GM23338 (cell line): Measurements from ENCODE around the gene MYO6. TPM values are rescaled to one million over a fixed set of nuclear protein-coding genes. Genes with fewer than 3 reads are reported as not detected.

Source experiments
- ATAC-seq: fragments of 200-7000 bp; cut with Tn5 transposase; 3 replicates; pipeline ENCODE4 v1.9.1; 2020
- DNase-seq: peaks from one replicate; pipeline ENCODE4 v3.0.0-alpha.2; 2015; ENCODE audit warnings: low spot score
- H2AFZ ChIP-seq: fragments of 200-600 bp; sonication (generic); 2 replicates; pipeline ENCODE4 v1.8.0; 2016; ENCODE audit warnings: antibody characterized with exemption, mild to moderate bottlenecking, moderate library complexity
- H3F3A ChIP-seq: fragments of 200-600 bp; sonication (generic); replicated peaks from 2 replicates; pipeline ENCODE4 v1.8.0; 2017; ENCODE audit warnings: antibody characterized with exemption, mixed run types, low read depth
- H3K27ac ChIP-seq: fragments of 200-600 bp; sonication (generic); 2 replicates; pipeline ENCODE4 v1.6.1; 2016; ENCODE audit warnings: low read depth
- H3K27me3 ChIP-seq: fragments of 200-600 bp; sonication (generic); 2 replicates; pipeline ENCODE4 v1.8.0; 2016; ENCODE audit warnings: mild to moderate bottlenecking, mixed run types, moderate library complexity; ENCODE audit not compliant: insufficient read depth
- H3K36me3 ChIP-seq: fragments of 200-600 bp; sonication (generic); 2 replicates; pipeline ENCODE4 v1.8.0; 2016; ENCODE audit warnings: mild to moderate bottlenecking; ENCODE audit not compliant: insufficient read depth
- H3K4me1 ChIP-seq: fragments of 200-600 bp; sonication (generic); 2 replicates; pipeline ENCODE4 v1.8.0; 2016; ENCODE audit warnings: mild to moderate bottlenecking, moderate library complexity; ENCODE audit not compliant: insufficient read depth
- H3K4me2 ChIP-seq: fragments of 200-600 bp; sonication (generic); 2 replicates; pipeline ENCODE4 v1.7.1; 2017; ENCODE audit warnings: mixed run types
- H3K4me3 ChIP-seq: fragments of 200-600 bp; sonication (generic); 2 replicates; pipeline ENCODE4 v1.6.1; 2016; ENCODE audit warnings: mixed run types
- H3K79me2 ChIP-seq: fragments of 200-600 bp; sonication (generic); replicated peaks from 2 replicates; pipeline ENCODE4 v1.8.0; 2017; ENCODE audit warnings: mild to moderate bottlenecking; ENCODE audit not compliant: insufficient read depth
- H3K9me2 ChIP-seq: fragments of 200-600 bp; sonication (generic); 2 replicates; pipeline ENCODE4 v1.8.0; 2017; ENCODE audit not compliant: insufficient read depth
- H4K20me1 ChIP-seq: fragments of 200-600 bp; sonication (generic); replicated peaks from 2 replicates; pipeline ENCODE4 v1.8.0; 2017; ENCODE audit warnings: mild to moderate bottlenecking; ENCODE audit not compliant: insufficient read depth
- H3K27ac Mint-ChIP-seq: 2 replicates; pipeline ENCODE4 v1.8.0; 2020; ENCODE audit warnings: inconsistent platforms, mild to moderate bottlenecking, moderate library complexity, mixed read lengths
- H3K27me3 Mint-ChIP-seq: 3 replicates; pipeline ENCODE4 v1.8.0; 2022; ENCODE audit warnings: low read depth, mild to moderate bottlenecking, moderate library complexity, mixed read lengths, inconsistent platforms; ENCODE audit not compliant: insufficient read depth, poor library complexity
- H3K36me3 Mint-ChIP-seq: 3 replicates; pipeline ENCODE4 v1.8.0; 2021; ENCODE audit warnings: low read depth, mild to moderate bottlenecking, inconsistent platforms, moderate library complexity, mixed read lengths
- H3K4me1 Mint-ChIP-seq: 3 replicates; pipeline ENCODE4 v1.8.0; 2020; ENCODE audit warnings: mild to moderate bottlenecking, inconsistent platforms, mixed read lengths
- H3K4me3 Mint-ChIP-seq: 3 replicates; pipeline ENCODE4 v1.8.0; 2021; ENCODE audit warnings: moderate library complexity, mild to moderate bottlenecking, inconsistent platforms, mixed read lengths
- H3K9me3 Mint-ChIP-seq: 3 replicates; pipeline ENCODE4 v1.8.0; 2020; ENCODE audit warnings: moderate library complexity, mild to moderate bottlenecking, inconsistent platforms, mixed read lengths
- CTCF ChIP-seq, 2 experiments: fragments of 200-600 bp in 1 of 2; sonication (generic) in 1 of 2; conservative IDR thresholded peaks; 2 replicates each; pipeline versions ENCODE4 v1.5.1 to v1.6.1; 2016 to 2017; ENCODE audit warnings: antibody characterized with exemption in 2 of 2, low read depth in 2 of 2, mild to moderate bottlenecking in 2 of 2, moderate library complexity in 1 of 2
- ETS1 ChIP-seq: IDR thresholded peaks from 2 replicates; pipeline ENCODE4 v1.6.1; 2016; ENCODE audit warnings: antibody characterized with exemption
- EZH2phosphoT487 ChIP-seq: fragments of 200-600 bp; sonication (generic); IDR thresholded peaks from one replicate; pipeline ENCODE4 v1.8.1; 2018; ENCODE audit warnings: antibody characterized with exemption; ENCODE audit not compliant: unreplicated experiment
- JUNB ChIP-seq: IDR thresholded peaks from one replicate; pipeline ENCODE4 v1.6.1; 2016; ENCODE audit warnings: antibody characterized with exemption; ENCODE audit not compliant: unreplicated experiment
- REST ChIP-seq: IDR thresholded peaks from one replicate; pipeline ENCODE4 v1.6.1; 2018; ENCODE audit warnings: antibody characterized with exemption; ENCODE audit not compliant: unreplicated experiment
- ZNF114 ChIP-seq: fragments of 250-450 bp; sonication (Bioruptor Pico); IDR thresholded peaks from 2 replicates; pipeline ENCODE4 v1.5.0; 2020; ENCODE audit warnings: mild to moderate bottlenecking, moderate library complexity
- polyA plus RNA-seq: library from polyadenylated mRNA; unstranded; fragments of >200 nt; fragmentation: Nextera tagmentation; extraction: Ambion mirVana; gene quantifications from 2 replicates; pipeline ENCODE4 v1.2.1, GENCODE V29; 2016
- total RNA-seq: library from RNA; depleted of rRNA; stranded (reverse); fragments of >200 nt; shearing (Covaris generic); gene quantifications from 2 replicates; pipeline ENCODE4 v1.2.3, GENCODE V29; 2014

Gene MYO6
- total and polyA plus RNA-seq, 2 experiments from 2014 or later = 21.8 to 33.0 TPM

- no peak for TF ChIP-seq ETS1
Observed at GRCh38 chr6:75802366-75802765, 53.3 kb downstream of the MYO6 start (continued).

GRCh38 chr6:75808507-75808906, 59.5 kb downstream of the MYO6 start:
- H3K4me3 ChIP-seq = no peak overlapping the region
- no peaks in the 10 kb centered on the region for H3K27me3 ChIP-seq
- peaks cover 2% of the 10 kb centered on the region for H3K27me3 Mint-ChIP-seq

More at GRCh38 chr6:75808507-75808906, 59.5 kb downstream of the MYO6 start:
- Mint-ChIP-seq H3K36me3 (peaks cover 22% of the 10 kb centered on the region), H3K27ac (no peak overlapping the region), H3K4me1 (peaks cover 10% of the 10 kb centered on the region; the same call in 2 of the 3 replicates), H3K9me3 (peaks cover 14% of the 10 kb centered on the region), H3K4me3 (no peak overlapping the region)
- peaks cover 3% of the 10 kb centered on the region; the same call in 1 of the 2 replicates for H3K9me2 ChIP-seq
- no peaks in the 10 kb centered on the region for H3K4me1 ChIP-seq
- ATAC-seq (no peak), DNase-seq (no peak)
- no peak overlapping the region for H3K4me2 ChIP-seq
- H3K27ac ChIP-seq = no peak overlapping the region
- no peaks in the 10 kb centered on the region for H3K79me2 ChIP-seq
- H3F3A ChIP-seq = no peaks in the 10 kb centered on the region
- no peak overlapping the region for H2AFZ ChIP-seq
- TF ChIP-seq REST (no peak), EZH2phosphoT487 (no peak), ZNF114 (CRISPR knock-in tag) (no peak), JUNB (no peak), CTCF (conservative IDR thresholded peaks at IDR 0.05; ENCODE audit: low read depth in 2 of 2) (no peak)
- no peaks in the 10 kb centered on the region for H4K20me1 ChIP-seq
- H3K36me3 ChIP-seq = no peaks in the 10 kb centered on the region; the same call in 1 of the 2 replicates
